ENCODE measurements around the gene PRDM12. TPM values are rescaled to one million over a fixed set of nuclear protein-coding genes. Genes with fewer than 3 reads are reported as not detected.
A peak's percentile ranks its signal among the peaks of the same experiment; 100 is the strongest.

Gene PRDM12
- total RNA-seq, 1 experiment from 2014 or later, result not detected

DNA sequence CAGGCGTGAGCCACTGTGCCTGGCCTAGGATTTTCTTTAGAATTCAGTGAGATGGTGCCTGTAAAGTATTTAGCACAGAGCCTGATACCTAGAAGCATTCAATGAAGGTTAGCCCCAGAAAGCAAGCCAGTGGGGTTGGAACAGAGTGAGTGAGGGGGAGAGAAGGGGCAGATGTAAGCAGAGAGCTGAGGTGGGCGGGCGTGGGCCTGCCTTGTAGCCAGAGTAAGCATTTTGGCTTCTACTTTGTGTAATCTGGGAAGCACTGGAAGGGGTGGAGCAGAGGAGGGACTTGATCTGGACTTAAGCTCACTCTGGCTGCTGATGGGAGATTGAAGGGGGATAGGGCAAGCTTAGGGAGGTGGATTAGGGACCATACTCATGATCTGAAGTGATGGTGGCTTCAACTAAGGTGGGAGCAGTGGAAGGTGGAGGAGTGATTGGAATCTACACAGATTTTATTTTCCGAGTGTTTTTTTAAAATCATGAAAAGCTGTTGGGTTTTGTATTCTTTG is 31.8 kb downstream of the PRDM12 start:
- no peak overlapping the region for H2AK5ac ChIP-seq (ENCODE audit: insufficient read length, low read length)
- H4K5ac ChIP-seq (ENCODE audit: insufficient read length, low read depth, low read length), result no peak overlapping the region
- H4K8ac ChIP-seq (replicated peaks; ENCODE audit: insufficient read length, low read depth, low read length), result no peak overlapping the region
- H3K18ac ChIP-seq (ENCODE audit: insufficient read length, low read depth, low read length), result no peak overlapping the region
- Mint-ChIP-seq H3K4me1 (peaks cover 32 to 35% of the 10 kb centered on the region in 2 experiments), H3K36me3 (ENCODE audit: insufficient read depth in 1 of 3, low read depth in 3 of 3) (peaks cover 45 to 58% (median 48%) of the 10 kb centered on the region in 3 experiments), H3K27ac (peak overlapping the region in 1 of 3 experiments; percentile 71; a peak in 2 of 7 replicates), H3K9me3 (0 out of 5 replicates have a peak, but pooled peaks cover 0 to 2% of the 10 kb centered on the region in 2 experiments), H3K27me3 (ENCODE audit: low read depth) (no peaks in the 10 kb centered on the region; the same call in 1 of the 2 replicates), H3K4me3 (peak overlapping the region; percentile 16 to 38; a peak in 4 of 5 replicates)
- no peak overlapping the region for H2AFZ ChIP-seq (ENCODE audit: low read length)
- no peak overlapping the region for H2BK12ac ChIP-seq (ENCODE audit: insufficient read length, low read depth, low read length)
- WGBS (ENCODE audit: extremely low coverage, insufficient read length, low lambda C conversion rate), result no CpG with 5 or more reads among the region's 4 CpGs
- no peak overlapping the region for H3K9ac ChIP-seq (ENCODE audit: extremely low read depth, insufficient read length, low read length)
- no peak overlapping the region for H3K27ac ChIP-seq (ENCODE audit: insufficient read length, low read depth, low read length)
- H3K4me2 ChIP-seq (ENCODE audit: insufficient read depth, insufficient read length, low read length), result no peak overlapping the region
- no peak overlapping the region for H2BK120ac ChIP-seq (ENCODE audit: low read depth, low read length, poor library complexity, severe bottlenecking)
- no peak overlapping the region for H2BK5ac ChIP-seq (ENCODE audit: insufficient read length, low read length)
- no peak overlapping the region for H4K91ac ChIP-seq (ENCODE audit: insufficient read length, low read depth, low read length)
- peaks cover 9% of the 10 kb centered on the region for H3K79me1 ChIP-seq (ENCODE audit: insufficient read depth, low read depth, low read length, poor library complexity, severe bottlenecking)
- no peaks in the 10 kb centered on the region; the same call in 1 of the 2 replicates for H3K4me1 ChIP-seq (ENCODE audit: insufficient read depth, low read length)
- no peaks in the 10 kb centered on the region for H3K27me3 ChIP-seq (ENCODE audit: insufficient read depth, low read length)
- no peak for DNase-seq
- H3T11ph ChIP-seq (ENCODE audit: low read length), result no peak overlapping the region
- H3K9me3 ChIP-seq (ENCODE audit: control insufficient read depth, low read depth, low read length), result no peaks in the 10 kb centered on the region
- peaks cover 7% of the 10 kb centered on the region for H3K23me2 ChIP-seq (ENCODE audit: insufficient read length, low read depth, low read length, poor library complexity, severe bottlenecking)
- no peak overlapping the region for H3K56ac ChIP-seq (ENCODE audit: insufficient read length, low read depth, low read length)
- no peak overlapping the region for H2BK20ac ChIP-seq (ENCODE audit: low read depth, low read length, poor library complexity, severe bottlenecking)
- no peak overlapping the region for H2BK15ac ChIP-seq (ENCODE audit: low read depth, low read length)
- no peak overlapping the region for H3K14ac ChIP-seq (ENCODE audit: insufficient read depth, low read length)
- no peaks in the 10 kb centered on the region for H4K20me1 ChIP-seq (ENCODE audit: control insufficient read depth, insufficient read depth, insufficient read length)
- no peak overlapping the region for H3K23ac ChIP-seq (ENCODE audit: insufficient read length, low read depth, low read length)
- TF ChIP-seq, protein P1, sequence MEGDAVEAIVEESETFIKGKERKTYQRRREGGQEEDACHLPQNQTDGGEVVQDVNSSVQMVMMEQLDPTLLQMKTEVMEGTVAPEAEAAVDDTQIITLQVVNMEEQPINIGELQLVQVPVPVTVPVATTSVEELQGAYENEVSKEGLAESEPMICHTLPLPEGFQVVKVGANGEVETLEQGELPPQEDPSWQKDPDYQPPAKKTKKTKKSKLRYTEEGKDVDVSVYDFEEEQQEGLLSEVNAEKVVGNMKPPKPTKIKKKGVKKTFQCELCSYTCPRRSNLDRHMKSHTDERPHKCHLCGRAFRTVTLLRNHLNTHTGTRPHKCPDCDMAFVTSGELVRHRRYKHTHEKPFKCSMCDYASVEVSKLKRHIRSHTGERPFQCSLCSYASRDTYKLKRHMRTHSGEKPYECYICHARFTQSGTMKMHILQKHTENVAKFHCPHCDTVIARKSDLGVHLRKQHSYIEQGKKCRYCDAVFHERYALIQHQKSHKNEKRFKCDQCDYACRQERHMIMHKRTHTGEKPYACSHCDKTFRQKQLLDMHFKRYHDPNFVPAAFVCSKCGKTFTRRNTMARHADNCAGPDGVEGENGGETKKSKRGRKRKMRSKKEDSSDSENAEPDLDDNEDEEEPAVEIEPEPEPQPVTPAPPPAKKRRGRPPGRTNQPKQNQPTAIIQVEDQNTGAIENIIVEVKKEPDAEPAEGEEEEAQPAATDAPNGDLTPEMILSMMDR (conservative IDR thresholded peaks at IDR 0.05), result no peak
- no peak overlapping the region for H3K4ac ChIP-seq (ENCODE audit: low read depth, low read length)
- H3K79me2 ChIP-seq (ENCODE audit: insufficient read depth, low read length), result peaks cover 15% of the 10 kb centered on the region; the same call in 1 of the 2 replicates
